ENCODE data around the gene PERM1.

DNA sequence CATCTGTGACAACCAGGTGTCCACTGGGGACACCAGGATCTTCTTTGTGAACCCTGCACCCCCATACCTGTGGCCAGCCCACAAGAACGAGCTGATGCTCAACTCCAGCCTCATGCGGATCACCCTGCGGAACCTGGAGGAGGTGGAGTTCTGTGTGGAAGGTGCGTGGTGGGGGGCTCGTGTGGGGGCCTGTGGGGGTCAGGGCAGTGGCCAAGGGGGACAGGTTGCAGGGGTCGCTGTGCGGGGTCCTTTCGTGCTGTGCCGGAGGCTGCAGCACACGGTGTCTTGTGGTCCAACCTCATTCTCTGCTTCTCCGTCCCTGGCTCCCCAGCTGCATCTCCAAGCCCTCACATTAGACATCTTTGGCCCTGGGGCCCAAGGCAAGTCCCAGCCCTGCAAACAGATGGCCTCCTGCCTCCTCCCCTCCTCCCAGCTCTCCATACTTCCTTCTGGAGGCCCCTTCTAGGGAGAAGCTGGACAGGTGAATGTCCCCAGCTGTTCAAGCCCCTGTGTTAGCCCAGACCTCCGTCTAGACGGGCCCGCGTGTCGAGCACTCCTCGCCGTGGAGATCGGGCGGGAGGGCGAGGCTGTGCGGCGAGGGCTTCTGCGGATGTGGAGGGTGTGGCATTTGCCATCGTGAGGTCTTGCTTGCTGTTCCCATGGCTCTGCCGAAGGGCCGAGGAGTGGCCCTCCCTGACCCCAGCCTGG is 40.6 kb upstream of the PERM1 start:
- TF ChIP-seq, protein P1, sequence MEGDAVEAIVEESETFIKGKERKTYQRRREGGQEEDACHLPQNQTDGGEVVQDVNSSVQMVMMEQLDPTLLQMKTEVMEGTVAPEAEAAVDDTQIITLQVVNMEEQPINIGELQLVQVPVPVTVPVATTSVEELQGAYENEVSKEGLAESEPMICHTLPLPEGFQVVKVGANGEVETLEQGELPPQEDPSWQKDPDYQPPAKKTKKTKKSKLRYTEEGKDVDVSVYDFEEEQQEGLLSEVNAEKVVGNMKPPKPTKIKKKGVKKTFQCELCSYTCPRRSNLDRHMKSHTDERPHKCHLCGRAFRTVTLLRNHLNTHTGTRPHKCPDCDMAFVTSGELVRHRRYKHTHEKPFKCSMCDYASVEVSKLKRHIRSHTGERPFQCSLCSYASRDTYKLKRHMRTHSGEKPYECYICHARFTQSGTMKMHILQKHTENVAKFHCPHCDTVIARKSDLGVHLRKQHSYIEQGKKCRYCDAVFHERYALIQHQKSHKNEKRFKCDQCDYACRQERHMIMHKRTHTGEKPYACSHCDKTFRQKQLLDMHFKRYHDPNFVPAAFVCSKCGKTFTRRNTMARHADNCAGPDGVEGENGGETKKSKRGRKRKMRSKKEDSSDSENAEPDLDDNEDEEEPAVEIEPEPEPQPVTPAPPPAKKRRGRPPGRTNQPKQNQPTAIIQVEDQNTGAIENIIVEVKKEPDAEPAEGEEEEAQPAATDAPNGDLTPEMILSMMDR (IDR thresholded peaks at IDR 0.05), result no peak
- TF ChIP-seq POLR2A (IDR thresholded peaks at IDR 0.05) (no peak), POLR2AphosphoS5 (IDR thresholded peaks at IDR 0.05) (no peak)

Data from breast epithelium (tissue), 3 donors.